HG03060 (cell line): ENCODE results near the gene SLC6A6.

Experiments used
- ATAC-seq: cut with Tn5 transposase; IDR thresholded peaks from one replicate; pipeline ENCODE4 v1.9.1; 2021; ENCODE audit warnings: low read depth, moderate number of reproducible peaks; ENCODE audit not compliant: unreplicated experiment

The SLC6A6 gene

DNA sequence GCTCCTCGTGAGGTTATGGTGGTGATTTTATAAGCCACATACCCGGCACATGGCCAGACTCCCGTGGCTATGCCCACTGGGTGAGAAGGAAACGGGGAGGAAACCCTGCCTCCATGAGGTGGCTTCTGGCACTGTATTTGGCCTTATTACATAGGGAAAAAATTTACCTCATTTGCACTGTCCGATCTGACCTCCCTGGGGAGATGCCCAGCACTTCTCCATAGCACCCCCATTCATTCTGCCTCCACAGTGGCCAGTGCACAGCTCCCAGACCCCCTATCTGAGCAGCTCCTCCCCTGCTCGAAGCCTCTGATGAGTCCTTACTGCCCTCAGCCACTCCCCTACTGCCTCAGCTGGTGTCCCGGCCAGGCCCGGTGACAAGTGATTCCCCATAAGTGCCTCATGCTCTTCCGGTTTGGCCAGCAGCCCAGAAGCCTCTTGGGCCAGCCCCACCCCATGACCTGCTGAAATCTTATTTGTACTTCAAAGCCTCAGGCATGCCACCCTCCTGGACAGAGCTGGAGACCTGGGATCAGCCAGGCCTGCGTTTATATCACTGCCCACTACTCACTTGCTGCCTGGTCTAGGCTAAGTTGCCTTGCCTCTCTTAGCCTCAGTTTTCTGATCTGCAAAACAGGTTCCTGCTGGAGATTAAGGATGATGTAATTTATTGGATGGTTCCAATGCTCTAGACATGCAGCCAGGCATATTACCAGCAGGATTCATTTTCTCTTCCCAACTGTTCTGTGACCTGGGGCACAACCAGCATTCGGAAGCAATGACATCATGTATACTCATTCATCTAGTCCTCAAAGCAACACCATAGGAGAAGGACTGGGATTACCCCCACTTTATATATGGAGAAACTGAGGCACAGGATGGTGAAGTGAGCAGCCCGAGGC is 30.6 kb upstream of the SLC6A6 start:
- no peak for ATAC-seq

DNA sequence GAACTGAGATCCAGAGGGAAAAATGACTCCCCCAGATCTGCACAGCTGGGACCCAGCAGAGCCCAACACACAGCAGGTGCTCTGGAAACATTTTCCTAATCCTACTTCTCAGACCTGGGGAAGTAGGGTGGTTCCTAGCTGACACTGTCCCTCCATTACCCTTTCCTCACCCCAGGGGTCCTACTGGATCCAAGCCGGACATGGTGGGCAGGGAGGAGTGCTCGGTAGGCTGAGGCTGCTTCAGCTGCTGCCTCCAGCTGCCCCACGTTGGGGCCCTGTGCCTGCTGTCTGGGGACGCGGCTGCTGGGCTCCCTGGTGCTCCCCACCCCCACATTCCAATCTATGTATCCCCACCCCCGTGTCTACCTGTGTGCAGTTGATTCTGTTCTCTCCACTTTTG is 29.8 kb upstream of the SLC6A6 start:
- no peak for ATAC-seq

- ATAC-seq: no peak
Observed at GRCh38 chr3:14373753-14374376, 28.5 kb upstream of the SLC6A6 start.

GRCh38 chr3:14374444-14374883 is 27.9 kb upstream of the SLC6A6 start:
- no peak for ATAC-seq

DNA sequence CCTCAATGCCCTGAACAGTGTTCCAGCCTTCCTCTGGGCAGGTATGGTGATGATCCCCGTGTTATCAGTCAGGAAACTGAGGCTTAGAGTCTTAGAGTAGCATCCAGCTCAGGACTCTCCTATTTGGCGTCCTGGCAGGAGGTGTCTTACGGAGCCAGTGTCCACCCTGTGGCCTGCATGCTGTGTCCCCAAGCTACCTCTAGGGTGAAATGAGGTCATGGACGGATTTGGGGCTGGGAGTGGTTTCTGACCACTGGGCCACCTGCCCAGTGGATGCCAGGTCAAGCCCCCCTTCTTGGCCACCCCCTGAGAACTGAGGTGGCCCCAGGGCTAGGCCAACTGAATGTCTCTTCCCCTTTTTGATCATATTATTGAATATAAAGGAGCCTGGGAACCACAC is 27.2 kb upstream of the SLC6A6 start:
- ATAC-seq: no peak

GRCh38 chr3:14376348-14377043 is 25.9 kb upstream of the SLC6A6 start:
- no peak for ATAC-seq

DNA sequence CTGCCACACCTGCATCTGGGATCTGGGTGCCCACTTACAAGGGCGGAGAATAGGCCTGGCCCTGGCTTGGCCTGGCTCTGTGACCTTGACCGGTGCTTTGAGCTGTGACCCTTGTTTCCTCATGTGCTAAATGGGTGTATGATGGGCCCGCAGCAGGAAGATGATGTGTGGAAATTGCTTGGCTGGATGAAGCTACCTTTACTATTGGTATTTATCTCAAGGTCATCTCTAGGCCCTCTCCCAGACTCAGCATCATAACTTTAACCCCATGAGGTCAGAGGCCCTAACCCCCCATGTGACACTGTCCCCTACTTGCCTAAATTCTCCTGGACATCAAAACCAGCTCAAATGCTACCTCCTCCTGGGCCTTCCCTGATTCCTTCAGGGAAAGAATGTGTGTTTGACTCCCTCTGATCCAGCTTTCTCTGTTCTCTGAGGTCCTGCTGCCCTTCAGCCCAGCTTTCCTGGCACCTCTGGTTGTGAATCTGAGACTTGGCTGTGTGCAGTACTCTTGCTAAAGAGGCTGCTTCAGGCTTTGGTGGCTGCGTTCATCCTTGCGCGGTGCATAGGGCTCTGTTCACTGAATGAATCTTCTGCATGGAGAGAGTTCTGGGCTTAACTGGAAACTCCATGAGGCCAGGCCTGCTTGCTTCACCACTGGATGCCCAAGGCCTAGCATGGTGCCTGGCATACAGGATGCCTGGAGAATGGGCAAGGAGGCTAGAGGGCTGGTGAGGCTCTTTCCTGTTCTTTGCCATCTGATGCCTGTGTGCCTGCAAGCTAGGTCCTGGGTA is 25.2 kb upstream of the SLC6A6 start:
- ATAC-seq: no peak

DNA sequence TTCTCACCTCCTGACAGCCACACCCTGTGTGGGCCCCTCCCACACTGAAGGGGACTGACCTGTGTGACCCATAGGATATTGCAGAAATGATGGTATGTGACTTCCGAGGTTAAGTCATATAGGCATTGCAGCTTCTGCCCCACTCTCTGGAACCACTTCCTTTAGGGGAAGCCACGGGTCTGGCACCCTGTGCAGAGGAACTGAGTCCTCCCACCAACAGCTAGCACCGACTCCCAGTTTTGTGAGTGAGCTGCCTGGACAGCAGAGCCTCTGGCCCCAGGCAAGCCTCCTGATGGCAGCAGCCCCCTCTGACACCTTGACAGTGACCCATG is 24.6 kb upstream of the SLC6A6 start:
- no peak for ATAC-seq

DNA sequence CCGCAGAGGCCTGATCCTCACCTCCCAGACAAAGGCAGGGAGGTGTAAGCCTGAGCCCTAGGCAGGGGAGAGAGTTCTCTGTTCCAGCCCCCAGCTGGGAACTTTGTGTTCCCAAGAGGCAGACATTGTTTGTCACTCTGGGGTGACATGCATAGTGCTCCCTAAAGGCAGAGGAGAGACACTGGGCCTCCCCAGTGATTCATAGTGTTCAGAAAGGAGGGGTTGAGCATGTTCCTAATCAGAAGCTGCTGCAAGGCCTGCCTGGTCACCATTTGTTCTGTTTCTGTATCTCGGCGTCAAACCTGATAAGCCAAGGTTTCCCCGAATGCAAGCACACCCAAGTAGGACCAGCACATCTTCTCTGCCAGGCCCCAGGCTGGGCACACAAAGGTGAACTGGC is 24.0 kb upstream of the SLC6A6 start:
- no peak for ATAC-seq

GRCh38 chr3:14379843-14380242 is 22.6 kb upstream of the SLC6A6 start:
- no peak for ATAC-seq

- ATAC-seq: no peak
Observed at GRCh38 chr3:14386254-14386653, 16.2 kb upstream of the SLC6A6 start.

GRCh38 chr3:14388201-14388600 is 14.2 kb upstream of the SLC6A6 start:
- no peak for ATAC-seq

- no peak for ATAC-seq
Observed at GRCh38 chr3:14389166-14389606, 13.2 kb upstream of the SLC6A6 start.

DNA sequence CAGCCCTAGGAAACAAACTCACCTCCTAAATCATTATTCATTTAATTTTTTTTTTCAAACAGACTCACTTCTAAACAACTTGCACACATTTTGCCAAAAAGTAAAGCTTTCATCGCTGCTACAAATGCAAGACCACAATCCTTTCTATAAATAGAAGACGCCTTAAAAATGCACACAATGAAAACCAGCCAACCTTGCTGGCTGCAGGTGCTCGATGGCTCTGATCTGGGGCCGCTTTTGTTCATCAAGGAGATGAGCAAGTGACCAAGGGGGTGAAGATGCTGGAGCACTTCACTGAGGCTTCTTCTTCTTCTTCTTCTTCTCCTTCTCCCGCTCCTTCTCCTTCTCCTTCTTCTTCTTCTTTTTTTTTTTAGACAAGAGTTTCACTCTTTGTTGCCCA is 12.7 kb upstream of the SLC6A6 start:
- no peak for ATAC-seq

DNA sequence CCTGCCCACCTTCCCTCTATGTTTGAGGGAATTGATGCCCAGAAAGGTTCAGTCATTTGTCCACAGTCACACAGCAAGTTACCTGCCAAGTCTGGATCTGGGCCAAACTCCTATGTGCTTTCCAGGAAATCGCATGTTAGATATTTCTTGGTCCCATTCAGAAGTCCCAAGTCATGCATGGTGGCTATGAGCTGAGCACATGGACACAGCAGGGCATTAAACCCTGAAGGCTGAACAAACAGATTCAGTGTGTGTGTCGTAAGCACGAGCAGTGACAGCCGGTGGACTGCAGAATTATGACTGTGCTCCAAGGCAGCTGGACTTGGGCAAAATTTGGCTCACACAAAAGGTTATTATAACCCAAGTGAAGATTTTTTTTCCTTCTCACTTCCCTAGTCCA is 11.4 kb upstream of the SLC6A6 start:
- no peak for ATAC-seq

DNA sequence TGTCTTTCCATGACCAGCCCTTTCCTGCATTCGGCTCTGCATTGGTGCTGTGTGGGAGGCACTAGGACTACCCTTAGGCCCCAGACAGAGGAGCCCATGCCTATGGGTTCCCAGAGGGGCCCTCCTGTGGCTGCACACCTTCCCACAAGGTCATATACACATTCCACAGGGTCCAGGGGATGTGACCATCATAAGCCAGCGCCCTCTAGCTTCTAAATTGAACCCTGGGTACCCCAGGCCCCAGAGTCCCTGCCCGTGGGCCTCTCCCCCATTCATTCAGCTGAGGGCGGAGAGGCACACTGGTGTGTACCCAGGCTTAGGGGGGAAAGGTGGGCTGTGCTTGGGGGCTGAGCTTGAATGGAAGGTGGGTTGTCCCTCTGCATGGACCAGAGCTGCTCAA is 10.2 kb upstream of the SLC6A6 start:
- ATAC-seq: no peak

DNA sequence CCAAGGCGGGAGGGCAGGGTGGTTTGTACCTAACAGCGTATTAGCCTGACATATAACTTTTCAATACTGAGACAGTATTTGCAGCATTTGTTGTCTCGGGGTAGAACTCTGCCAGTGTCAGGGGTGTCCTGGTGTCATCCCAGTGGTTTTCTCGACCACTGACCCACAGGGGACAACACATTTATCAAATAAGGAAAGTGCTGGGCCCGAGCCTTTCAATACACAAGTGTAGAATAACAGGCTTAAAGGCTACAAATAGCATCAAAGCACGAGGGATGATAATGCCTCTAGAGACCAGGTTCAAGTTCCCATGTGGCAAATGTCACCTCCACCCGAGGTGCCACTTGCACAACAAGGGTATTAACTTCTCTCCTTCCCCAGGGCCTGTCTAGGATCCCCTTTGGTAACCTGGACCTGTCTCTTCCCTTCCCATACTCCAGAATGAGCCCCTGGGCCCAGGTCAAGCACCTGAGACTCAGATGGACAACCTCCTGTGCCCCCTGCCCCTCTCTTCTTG is 9.5 kb upstream of the SLC6A6 start:
- no peak for ATAC-seq

DNA sequence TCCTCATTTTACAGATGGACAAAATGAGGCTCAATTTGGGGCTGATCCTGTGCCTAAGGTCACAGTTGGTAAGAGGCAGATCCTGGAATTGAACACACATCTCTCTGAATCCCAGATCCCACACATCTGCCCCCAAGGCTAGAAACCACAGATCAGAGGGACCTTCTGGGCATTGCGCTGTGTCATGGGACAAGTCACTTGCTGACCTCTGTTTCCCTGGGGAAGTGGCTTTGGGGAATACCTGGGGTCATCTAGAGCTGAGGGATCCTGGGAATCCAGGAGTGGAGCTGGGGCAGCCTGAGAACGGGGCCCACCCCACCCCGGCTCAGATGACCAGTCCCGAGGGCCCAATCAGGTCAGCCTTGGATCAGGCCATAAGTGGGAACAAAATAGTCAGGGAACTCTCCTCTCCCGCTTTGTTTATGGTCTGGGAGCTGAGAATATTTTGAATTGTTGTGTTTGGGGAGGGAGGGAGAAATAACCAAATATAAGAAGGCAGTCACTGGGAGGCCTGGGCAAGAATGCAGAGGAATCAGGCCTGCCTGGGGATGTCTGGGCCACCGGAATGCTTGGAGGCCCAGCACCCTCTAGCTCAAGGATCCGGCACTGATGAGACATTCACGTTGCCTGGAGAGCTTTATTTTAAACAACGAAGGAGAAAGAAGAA is 8.8 kb upstream of the SLC6A6 start:
- no peak for ATAC-seq

GRCh38 chr3:14396031-14396692 is 6.2 kb upstream of the SLC6A6 start:
- ATAC-seq: no peak
